GM12892 (cell line): ENCODE data around the gene SDSL.

Experiments used
- POLR2AphosphoS5 ChIP-seq: IDR thresholded peaks from 2 replicates; pipeline ENCODE4 v1.6.1; 2011; ENCODE audit warnings: low read depth, low read length, control low read depth
- TAF1 ChIP-seq: IDR thresholded peaks from 2 replicates; pipeline ENCODE4 v1.6.1; 2011; ENCODE audit warnings: low read depth, mild to moderate bottlenecking, control low read depth, low read length, borderline replicate concordance

DNA sequence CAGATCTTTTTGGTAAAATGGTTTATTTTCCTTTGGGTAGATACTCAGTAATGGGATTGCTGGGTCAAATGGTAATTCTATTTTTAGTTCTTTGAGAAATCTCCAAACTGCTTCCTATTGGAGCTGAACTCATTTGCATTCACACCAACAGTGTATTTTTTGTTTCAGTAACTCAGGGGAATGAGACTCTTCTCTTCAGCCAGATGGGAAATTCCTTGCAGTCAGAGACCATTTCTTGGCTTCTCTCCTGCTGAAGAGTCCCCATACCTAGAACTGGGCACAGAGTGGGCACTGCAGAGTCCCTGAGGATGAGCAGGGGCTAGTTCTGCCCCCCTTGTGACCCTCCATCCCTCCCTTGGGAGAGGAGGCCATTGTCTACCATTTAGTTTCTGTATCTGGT is 10.8 kb downstream of the SDSL start:
- no peak for TF ChIP-seq POLR2AphosphoS5
- TF ChIP-seq TAF1, result no peak
